ENCODE data around the gene PIMREG.

The PIMREG gene

GRCh38 chr17:6457688-6458459, 13.6 kb downstream of the PIMREG start:
- no peak for TF ChIP-seq SIN3A (IDR thresholded peaks at IDR 0.05; ENCODE audit: borderline replicate concordance, insufficient read depth, low read length)
- no peak for TF ChIP-seq POLR2AphosphoS5 (IDR thresholded peaks at IDR 0.05; ENCODE audit: low read depth, low read length)
- TF ChIP-seq FOXP2 (optimal IDR thresholded peaks at IDR 0.05; ENCODE audit: borderline replicate concordance, extremely low read depth, extremely low read length, insufficient read depth), result no peak
- no peak for TF ChIP-seq REST (IDR thresholded peaks at IDR 0.05; ENCODE audit: insufficient read depth in 1 of 2, low read depth in 2 of 2, low read length in 2 of 2)
- TF ChIP-seq TAF1 (IDR thresholded peaks at IDR 0.05; ENCODE audit: borderline replicate concordance, insufficient read depth, low read length), result no peak

- TF ChIP-seq REST (IDR thresholded peaks at IDR 0.05; ENCODE audit: insufficient read depth in 1 of 2, low read depth in 2 of 2, low read length in 2 of 2), result no peak
Observed at GRCh38 chr17:6458460-6458950, 14.2 kb downstream of the PIMREG start.

GRCh38 chr17:6460531-6461161, 16.4 kb downstream of the PIMREG start:
- TF ChIP-seq SIN3A (IDR thresholded peaks at IDR 0.05; ENCODE audit: borderline replicate concordance, insufficient read depth, low read length) (no peak), FOXP2 (optimal IDR thresholded peaks at IDR 0.05; ENCODE audit: borderline replicate concordance, extremely low read depth, extremely low read length, insufficient read depth) (no peak), REST (IDR thresholded peaks at IDR 0.05; ENCODE audit: insufficient read depth in 1 of 2, low read depth in 2 of 2, low read length in 2 of 2) (no peak), POLR2AphosphoS5 (IDR thresholded peaks at IDR 0.05; ENCODE audit: low read depth, low read length) (no peak), TAF1 (IDR thresholded peaks at IDR 0.05; ENCODE audit: borderline replicate concordance, insufficient read depth, low read length) (no peak)

DNA sequence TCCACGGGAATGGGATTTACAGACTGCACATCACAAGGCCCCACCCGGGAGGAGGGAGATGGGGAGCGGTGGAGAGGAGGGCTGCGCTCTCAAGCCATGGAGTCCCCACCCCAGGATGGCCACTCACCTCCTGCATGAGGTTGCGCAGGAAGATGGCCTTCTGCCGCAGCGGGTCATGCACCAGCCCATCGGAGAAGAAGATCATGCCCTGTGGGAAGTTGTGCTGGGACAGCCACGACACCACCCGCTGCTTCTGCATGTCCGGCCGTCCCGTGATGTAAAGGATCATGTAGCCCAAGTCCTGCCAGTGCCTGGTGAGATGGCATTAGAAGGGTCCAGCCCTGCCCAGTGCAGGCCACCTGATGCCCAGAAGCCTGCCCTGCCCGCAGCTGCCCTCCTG, 17.0 kb downstream of the PIMREG start:
- no peak for TF ChIP-seq POLR2AphosphoS5 (IDR thresholded peaks at IDR 0.05; ENCODE audit: low read depth, low read length)
- no peak for TF ChIP-seq FOXP2 (optimal IDR thresholded peaks at IDR 0.05; ENCODE audit: borderline replicate concordance, extremely low read depth, extremely low read length, insufficient read depth)
- no peak for TF ChIP-seq SIN3A (IDR thresholded peaks at IDR 0.05; ENCODE audit: borderline replicate concordance, insufficient read depth, low read length)
- TF ChIP-seq TAF1 (IDR thresholded peaks at IDR 0.05; ENCODE audit: borderline replicate concordance, insufficient read depth, low read length), result no peak
- TF ChIP-seq REST (IDR thresholded peaks at IDR 0.05; ENCODE audit: insufficient read depth in 1 of 2, low read depth in 2 of 2, low read length in 2 of 2), result no peak
